NT2/D1 (cell line): ENCODE data around the gene EMC1.
"Not testable (repeated sequence)": the region's sequence is repeated elsewhere in the genome, so short reads cannot be mapped to it uniquely, and the experiment has no call there.

Experiments
- DNase-seq: peaks from one replicate; pipeline ENCODE4 v3.0.0-alpha.2; 2011; ENCODE audit warnings: low read depth, low spot score
- H3K27me3 ChIP-seq: 2 replicates; pipeline ENCODE4 v1.6.0; 2011; ENCODE audit warnings: mild to moderate bottlenecking; ENCODE audit not compliant: insufficient read length, insufficient read depth
- H3K36me3 ChIP-seq: 2 replicates; pipeline ENCODE4 v1.6.1; 2011; ENCODE audit warnings: mild to moderate bottlenecking, low read length, mixed read lengths; ENCODE audit not compliant: insufficient read depth, insufficient read length
- H3K4me1 ChIP-seq: 2 replicates; pipeline ENCODE4 v1.5.1; 2011; ENCODE audit not compliant: insufficient read depth, insufficient read length
- H3K4me3 ChIP-seq: 2 replicates; pipeline ENCODE4 v1.5.1; 2011; ENCODE audit warnings: low read depth; ENCODE audit not compliant: insufficient read length
- H3K9ac ChIP-seq: 2 replicates; pipeline ENCODE4 v1.6.0; 2011; ENCODE audit warnings: low read depth; ENCODE audit not compliant: insufficient read length
- H3K9me3 ChIP-seq: 2 replicates; pipeline ENCODE4 v1.5.1; 2011; ENCODE audit warnings: mild to moderate bottlenecking, low read length; ENCODE audit not compliant: insufficient read depth
- SUZ12 ChIP-seq: IDR thresholded peaks from 2 replicates; pipeline ENCODE4 v1.6.1; 2011; ENCODE audit not compliant: insufficient read length, insufficient read depth; ENCODE audit errors: extremely low read depth
- YY1 ChIP-seq: IDR thresholded peaks from 2 replicates; pipeline ENCODE4 v1.6.1; 2011; ENCODE audit not compliant: insufficient read length, insufficient read depth
- ZNF274 ChIP-seq: IDR thresholded peaks from 2 replicates; pipeline ENCODE4 v1.6.1; 2011; ENCODE audit warnings: mild to moderate bottlenecking, low read depth, low read length

The EMC1 gene

DNA sequence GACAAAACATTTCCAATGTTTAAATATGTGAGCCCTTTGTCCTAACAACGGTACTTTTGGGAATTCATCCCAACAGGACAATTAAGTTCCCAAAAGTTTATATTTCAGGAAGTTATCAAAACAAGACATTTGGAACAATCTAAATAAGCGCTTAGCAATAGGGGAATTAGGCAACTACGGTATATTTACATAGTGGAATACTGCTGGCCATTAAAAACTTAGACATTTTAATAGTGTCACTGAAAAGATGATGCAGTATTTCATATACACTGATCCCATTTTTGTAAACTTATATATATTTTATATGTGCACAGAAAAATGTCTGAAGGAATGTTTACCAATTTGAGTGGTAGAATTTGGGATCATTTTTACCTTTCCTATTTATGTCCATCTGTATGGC is 62.1 kb downstream of the EMC1 start:
- Histone ChIP-seq H3K9me3 (no peaks in the 10 kb centered on the region), H3K9ac (no peak overlapping the region), H3K4me3 (no peak overlapping the region), H3K4me1 (no peaks in the 10 kb centered on the region), H3K27me3 (no peaks in the 10 kb centered on the region), H3K36me3 (peaks cover 71% of the 10 kb centered on the region)
- no peak for DNase-seq
- no peak for TF ChIP-seq ZNF274
- TF ChIP-seq YY1, result no peak
- no peak for TF ChIP-seq SUZ12

DNA sequence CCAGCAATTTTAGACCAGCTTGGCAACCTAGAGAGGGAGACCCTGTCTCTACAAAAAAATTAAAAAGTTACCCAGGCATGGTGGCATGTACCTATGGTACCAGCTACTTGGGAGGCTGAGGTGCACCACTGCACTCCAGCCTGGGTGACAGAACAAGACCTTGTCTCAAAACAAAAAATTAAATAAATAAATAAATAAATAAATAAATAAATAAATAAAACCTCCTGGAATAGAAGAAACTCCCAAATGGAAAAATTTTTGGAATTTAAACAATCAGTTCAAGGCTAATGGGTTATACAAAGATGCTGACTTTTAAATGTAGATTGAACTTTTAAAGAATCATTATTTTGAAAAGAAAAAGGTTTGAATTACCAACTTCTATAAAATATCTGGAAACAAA is 63.5 kb downstream of the EMC1 start:
- Histone ChIP-seq H3K27me3 (no peaks in the 10 kb centered on the region), H3K36me3 (peaks cover 69% of the 10 kb centered on the region), H3K4me1 (no peaks in the 10 kb centered on the region), H3K9me3 (no peaks in the 10 kb centered on the region), H3K4me3 (no peak overlapping the region), H3K9ac (no peak overlapping the region)
- no peak for DNase-seq
- no peak for TF ChIP-seq YY1
- TF ChIP-seq ZNF274, result no peak
- TF ChIP-seq SUZ12, result no peak

DNA sequence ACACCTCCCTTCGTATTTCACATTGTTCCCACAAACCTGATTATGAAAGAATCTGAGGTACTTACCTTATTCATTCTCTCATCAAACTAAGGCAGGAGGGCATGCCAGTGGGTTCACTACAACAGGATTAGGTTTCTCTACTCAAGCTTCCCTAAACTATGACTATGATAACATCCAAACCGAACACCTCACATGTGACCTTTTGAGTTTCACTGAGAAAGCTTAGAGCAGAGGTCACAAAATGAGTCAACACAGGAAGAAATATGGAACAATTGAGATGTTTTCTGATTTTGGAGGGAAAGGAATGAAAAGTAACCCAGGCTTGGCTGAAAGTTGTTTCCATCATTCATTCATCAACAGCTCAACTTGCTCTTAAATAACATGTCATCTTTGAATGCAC is 65.3 kb downstream of the EMC1 start:
- TF ChIP-seq SUZ12, result no peak
- TF ChIP-seq YY1, result no peak
- no peak for TF ChIP-seq ZNF274
- no peak for DNase-seq
- Histone ChIP-seq H3K27me3 (no peaks in the 10 kb centered on the region), H3K36me3 (peaks cover 74% of the 10 kb centered on the region), H3K4me3 (no peak overlapping the region), H3K4me1 (no peaks in the 10 kb centered on the region), H3K9me3 (no peaks in the 10 kb centered on the region), H3K9ac (no peak overlapping the region)

DNA sequence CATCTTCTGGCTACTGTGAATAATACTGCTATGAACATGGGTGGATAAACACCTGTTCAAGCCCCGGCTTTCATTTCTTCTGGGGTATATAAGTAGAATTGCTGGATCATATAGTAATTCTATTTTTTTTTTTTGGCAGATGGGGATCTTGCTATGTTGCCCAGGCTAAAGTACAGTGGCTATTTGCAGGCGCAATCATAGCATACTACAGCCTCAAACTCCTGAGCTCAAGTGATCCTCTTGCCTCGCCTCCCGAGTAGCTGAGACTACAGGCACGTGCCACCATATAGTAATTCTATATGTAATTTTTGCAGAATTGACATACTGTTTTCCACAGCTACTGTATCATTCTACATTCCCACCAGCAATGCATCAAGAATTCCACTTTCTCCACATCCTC is 69.1 kb downstream of the EMC1 start:
- H3K36me3 ChIP-seq, result peaks cover 86% of the 10 kb centered on the region
- no peaks in the 10 kb centered on the region for H3K4me1 ChIP-seq
- DNase-seq, result no peak
- no peak overlapping the region for H3K4me3 ChIP-seq
- H3K9ac ChIP-seq, result no peak overlapping the region
- no peaks in the 10 kb centered on the region for H3K27me3 ChIP-seq
- H3K9me3 ChIP-seq, result no peaks in the 10 kb centered on the region
- no peak for TF ChIP-seq ZNF274
- no peak for TF ChIP-seq SUZ12
- no peak for TF ChIP-seq YY1

DNA sequence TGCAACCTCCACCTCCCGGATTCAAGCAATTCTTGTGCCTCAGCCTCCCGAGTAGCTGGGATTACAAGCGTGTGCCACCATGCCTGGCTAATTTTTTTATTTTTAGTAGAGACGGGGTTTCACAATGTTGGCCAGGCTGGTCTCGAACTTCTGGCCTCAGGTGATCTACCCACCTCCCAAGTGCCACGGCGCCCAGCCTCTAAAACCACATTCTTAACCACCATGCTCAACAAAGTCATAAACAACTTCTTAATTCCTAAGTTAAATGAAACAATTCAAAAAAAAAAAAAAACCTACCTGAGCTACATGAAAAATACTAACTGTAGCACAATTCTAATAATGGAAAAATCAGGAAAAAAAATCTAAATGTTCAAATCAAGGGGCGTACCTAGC is 71.1 kb downstream of the EMC1 start:
- H3K4me3 ChIP-seq, H3K9ac ChIP-seq, H3K9me3 ChIP-seq, H3K27me3 ChIP-seq, DNase-seq, H3K4me1 ChIP-seq: not testable (repeated sequence)
- H3K36me3 ChIP-seq, result peaks cover 86% of the 10 kb centered on the region

DNA sequence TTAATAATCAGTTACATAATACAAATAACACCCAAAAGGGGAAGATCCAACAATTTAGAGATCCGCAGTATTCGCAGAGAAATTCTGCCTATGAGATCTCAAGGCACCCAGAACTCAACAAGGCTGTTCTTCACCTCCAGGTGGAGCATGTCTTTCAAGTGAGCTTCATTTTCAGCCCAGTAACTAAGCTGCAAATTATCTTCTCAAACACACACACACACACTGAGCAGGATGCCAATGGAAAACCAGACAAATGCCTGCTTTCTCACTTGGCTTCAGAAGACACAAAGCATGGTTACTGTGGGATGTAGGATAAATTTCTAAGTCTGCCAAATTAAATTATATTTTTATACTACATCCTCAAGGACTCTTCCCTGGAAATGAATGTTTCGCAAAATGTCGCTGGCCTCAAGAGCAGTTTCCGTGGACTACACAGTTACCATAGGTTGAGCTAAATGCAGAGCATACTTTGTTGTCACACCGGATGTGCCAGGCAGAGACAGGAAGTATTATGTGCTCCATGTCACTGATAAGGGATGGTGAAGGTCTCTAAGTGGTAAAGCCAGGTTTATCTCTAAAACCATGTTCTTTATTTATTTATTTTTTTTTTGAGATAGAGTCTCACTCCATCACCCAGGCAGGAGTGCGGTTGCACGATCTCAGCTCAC is 71.6 kb downstream of the EMC1 start:
- H3K9ac ChIP-seq, result no peak overlapping the region
- no peak for DNase-seq
- peaks cover 86% of the 10 kb centered on the region for H3K36me3 ChIP-seq
- no peak overlapping the region for H3K4me3 ChIP-seq
- no peaks in the 10 kb centered on the region for H3K9me3 ChIP-seq
- TF ChIP-seq SUZ12, result no peak
- TF ChIP-seq YY1, result no peak
- TF ChIP-seq ZNF274, result no peak
- H3K27me3 ChIP-seq, result no peaks in the 10 kb centered on the region
- H3K4me1 ChIP-seq, result no peaks in the 10 kb centered on the region

DNA sequence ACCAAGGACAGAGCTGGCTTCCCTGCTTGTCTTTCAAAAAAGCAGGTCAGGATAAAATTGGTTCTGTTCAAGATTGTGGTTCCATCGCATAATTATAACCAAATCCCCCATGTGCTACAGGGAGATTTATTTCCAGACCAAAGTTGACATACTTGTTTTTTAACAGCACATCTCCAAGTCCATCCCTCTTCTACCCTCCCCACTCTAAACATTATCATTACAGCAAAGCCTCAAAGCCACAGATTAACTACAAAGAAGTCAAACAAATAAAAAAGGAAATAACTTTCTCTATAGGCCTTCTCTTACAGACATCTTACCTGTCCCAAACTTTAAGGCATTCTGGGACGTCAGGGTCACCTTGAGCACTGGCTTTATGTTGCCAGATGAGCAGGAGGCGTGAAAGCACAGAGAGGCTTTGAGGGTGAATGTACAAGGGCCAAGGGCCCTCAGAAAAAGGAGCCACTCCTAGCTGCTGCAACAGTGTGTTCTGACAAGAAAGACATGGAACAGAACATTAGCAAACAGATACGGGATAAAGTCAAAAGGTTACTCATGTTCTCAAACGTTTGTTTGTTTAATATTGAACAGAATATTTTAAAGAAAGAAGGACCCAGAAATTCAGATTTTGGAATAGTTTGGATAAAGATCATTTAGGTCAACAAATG is 72.5 kb downstream of the EMC1 start:
- TF ChIP-seq ZNF274 (no peak), YY1 (no peak), SUZ12 (no peak)
- no peak overlapping the region for H3K4me3 ChIP-seq

More for the DNA sequence above, 72.5 kb downstream of the EMC1 start:
- Histone ChIP-seq H3K4me1 (no peaks in the 10 kb centered on the region), H3K36me3 (peaks cover 87% of the 10 kb centered on the region), H3K27me3 (no peaks in the 10 kb centered on the region), H3K9ac (no peak overlapping the region), H3K9me3 (no peaks in the 10 kb centered on the region)
- DNase-seq, result no peak
